GM18858 (cell line): Measurements from ENCODE around the gene TRIM52.
A peak's percentile ranks its signal among the peaks of the same experiment; 100 is the strongest.
"Not testable (repeated sequence)": the region's sequence is repeated elsewhere in the genome, so short reads cannot be mapped to it uniquely, and the experiment has no call there.

Experiments
- ATAC-seq: cut with Tn5 transposase; IDR thresholded peaks from one replicate; pipeline ENCODE4 v1.9.1; 2021; ENCODE audit not compliant: unreplicated experiment

TRIM52 gene

DNA sequence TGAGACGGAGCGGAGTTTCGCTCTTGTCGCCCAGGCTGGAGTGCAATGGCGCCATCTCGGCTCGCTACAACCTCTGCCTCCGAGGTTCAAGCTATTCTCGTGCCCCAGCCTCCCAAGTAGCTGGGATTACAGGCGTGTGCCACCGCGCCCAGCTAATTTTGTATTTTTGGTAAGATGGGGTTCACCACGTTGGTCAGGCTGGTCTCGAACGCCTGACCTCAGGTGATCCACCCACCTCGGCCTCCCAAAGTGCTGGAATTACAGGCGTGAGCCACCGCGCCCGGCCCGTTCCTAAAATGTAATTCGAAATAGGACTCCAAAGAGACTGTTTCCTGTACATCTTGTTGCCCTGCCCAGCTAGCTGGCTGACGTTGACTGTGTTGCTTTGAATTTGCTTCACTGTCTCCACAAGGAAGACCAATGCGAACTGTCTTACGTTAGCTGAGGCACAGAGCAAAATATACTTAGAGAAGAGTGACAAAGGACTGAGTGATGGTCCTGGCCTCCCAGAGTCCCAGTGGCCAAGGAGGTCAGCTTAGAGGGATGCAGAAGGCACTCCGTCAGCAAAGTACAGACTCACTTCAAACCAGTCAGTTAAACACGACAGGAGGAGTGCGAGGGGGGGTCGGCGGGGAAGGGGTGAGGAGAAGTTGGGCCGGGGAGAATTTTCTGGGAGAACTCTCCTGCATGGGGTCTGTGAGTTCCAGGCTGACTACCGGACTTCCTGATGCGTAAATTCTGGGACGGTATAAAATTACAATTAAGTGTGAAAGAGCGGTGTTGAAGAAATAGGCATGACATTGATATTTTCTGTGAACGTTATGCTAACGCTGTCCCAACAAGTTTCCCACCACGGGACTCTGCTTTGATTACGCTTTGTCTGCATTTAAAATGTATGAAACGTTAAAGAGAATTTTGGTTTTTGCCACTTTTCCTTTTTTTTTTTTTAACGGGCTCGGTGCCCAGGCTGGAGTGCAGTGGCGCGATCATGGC lies 44.6 kb downstream of the TRIM52 start:
- no peak for ATAC-seq

DNA sequence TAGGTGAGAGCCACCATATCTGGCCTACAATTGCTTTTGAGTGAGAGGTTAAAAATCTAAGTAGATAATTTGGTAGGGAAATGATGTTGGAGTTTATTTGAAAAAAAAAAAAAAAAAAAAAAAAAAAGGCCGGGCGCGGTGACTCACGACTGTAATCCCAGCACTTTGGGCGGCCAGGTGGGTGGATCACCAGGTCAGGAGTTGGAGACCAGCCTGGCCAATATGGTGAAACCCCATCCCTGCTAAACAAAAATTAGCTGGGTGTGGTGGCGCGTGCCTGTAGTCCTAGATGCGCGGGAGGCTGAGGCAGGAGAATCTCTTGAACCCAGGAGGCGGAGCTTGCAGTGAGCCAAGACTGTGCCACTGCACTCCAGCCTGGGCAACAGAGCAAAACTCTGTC lies 46.7 kb downstream of the TRIM52 start:
- ATAC-seq: not testable (repeated sequence)

DNA sequence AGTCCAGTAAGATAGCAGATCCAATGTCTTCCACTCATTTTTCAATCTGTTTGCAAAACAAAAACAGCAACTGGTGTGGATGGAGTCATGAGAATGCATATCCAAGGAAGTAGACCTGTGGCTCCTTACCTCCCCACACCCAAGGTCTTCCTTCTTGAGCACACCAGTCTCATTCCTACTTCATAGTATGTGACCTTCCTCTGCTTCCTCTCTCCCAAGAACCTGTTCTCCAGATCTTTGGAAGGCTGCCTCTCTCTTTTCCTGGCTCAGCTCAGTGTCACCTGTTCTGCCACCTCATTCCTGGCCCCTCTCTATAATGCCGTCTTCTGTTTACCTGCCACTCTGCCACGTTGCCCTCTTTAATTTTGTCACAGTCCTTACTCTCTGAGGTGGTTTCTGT lies 48.0 kb downstream of the TRIM52 start:
- ATAC-seq: no peak

DNA sequence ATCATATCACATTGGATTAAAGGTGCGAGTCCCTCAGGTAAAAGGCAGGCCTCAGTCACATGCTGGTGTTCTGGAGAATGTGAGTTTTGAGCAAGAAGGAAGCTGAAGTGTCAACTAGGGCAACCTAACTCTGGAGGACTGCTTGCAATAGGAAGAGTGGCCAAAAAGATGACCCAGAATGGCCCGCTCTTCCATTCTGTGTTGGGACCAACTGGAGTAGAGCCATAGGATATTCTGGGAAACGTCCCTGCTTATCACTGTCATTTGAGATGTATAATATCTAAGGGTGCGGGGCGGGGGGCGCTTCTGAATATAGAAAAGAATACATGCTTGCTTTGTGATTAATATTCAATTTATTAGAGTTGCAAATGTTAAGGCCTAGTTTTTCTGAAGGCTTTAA lies 48.9 kb downstream of the TRIM52 start:
- ATAC-seq: no peak

DNA sequence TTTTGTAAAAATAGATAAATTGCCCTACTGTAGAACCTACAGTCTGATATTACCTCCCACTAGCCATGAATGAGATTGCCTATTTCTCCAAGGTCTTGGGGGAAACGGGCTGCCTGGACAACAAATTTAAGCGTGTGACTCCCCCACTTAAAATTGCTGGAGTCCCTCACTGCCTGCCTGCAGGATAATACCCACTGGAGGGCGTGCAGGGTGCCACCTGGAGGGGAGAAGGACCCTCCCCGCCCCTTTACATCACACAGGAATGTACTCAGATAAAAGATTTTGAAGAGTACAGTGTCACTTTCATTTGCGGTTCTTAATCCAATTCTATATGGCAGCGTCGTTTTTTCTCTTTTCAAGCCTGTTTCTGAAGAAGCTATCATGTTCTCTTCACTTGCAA lies 49.7 kb downstream of the TRIM52 start:
- no peak for ATAC-seq

DNA sequence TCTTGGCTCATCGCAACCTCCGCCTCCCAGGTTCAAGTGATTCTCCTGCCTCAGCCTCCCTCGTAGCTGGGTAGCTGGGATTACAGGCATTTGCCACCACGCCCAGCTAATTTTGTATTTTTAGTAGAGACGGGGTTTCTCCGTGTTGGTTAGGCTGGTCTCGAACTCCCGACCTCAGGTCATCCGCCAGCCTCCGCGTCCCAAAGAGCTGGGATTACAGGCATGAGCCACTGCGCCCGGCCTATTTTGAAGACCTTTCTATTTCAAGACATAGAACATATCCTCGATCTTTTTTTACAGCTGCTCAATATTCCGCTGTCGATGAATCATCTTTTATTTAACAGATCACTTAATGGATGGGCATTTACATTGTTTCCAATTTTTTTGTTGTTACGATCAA lies 50.2 kb downstream of the TRIM52 start:
- ATAC-seq: not testable (repeated sequence)

DNA sequence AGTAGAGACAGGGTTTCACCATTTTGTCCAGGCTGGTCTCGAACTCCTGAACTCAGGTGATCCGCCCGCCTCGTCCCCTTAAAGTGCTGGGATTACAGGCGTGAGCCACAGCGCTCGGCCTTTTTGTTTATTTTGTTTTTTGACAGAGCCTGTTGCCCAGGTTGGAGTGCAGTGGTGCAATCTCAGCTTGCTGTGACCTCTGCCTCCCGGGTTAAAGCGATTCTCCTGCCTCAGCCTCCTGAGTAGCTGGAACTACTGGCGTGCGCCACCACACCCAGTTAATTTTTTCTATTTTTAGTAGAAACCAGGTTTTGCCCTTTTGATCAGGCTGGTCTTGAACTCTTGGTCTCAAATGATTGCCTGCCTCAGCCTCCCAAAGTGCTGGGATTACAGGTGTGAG lies 50.8 kb downstream of the TRIM52 start:
- not testable (repeated sequence) for ATAC-seq

DNA sequence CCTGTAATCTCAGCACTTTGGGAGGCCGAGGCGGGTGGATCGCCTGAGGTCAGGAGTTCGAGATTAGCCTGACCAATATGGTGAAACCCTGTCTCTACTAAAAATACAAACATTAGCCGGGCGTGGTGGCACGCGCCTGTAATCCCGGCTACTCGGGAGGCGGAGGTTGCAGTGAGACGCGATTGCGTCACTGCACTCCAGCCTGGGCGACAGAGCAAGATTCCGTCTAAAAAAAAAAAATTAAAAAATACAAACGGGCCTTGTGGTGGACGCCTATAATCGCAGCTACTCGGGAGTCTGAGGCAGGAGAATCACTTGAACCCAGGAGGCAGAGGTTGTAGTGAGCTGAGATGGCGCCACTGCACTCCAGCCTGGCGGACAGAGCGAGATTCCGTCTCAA lies 51.9 kb downstream of the TRIM52 start:
- ATAC-seq: not testable (repeated sequence)

DNA sequence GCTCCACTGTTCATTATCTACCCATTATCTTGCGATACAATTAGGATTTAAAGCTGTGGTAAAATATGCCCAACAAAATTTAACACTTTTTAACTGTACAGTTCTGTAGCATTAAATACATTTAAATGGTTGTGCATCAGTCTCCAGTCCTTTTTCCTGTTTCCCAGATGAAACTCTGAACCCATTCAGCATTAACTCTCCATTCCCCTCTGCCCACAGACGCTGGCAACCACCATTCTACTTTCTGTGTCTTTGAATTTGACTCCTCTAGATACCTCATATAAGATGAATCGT lies 53.0 kb downstream of the TRIM52 start:
- no peak for ATAC-seq

DNA sequence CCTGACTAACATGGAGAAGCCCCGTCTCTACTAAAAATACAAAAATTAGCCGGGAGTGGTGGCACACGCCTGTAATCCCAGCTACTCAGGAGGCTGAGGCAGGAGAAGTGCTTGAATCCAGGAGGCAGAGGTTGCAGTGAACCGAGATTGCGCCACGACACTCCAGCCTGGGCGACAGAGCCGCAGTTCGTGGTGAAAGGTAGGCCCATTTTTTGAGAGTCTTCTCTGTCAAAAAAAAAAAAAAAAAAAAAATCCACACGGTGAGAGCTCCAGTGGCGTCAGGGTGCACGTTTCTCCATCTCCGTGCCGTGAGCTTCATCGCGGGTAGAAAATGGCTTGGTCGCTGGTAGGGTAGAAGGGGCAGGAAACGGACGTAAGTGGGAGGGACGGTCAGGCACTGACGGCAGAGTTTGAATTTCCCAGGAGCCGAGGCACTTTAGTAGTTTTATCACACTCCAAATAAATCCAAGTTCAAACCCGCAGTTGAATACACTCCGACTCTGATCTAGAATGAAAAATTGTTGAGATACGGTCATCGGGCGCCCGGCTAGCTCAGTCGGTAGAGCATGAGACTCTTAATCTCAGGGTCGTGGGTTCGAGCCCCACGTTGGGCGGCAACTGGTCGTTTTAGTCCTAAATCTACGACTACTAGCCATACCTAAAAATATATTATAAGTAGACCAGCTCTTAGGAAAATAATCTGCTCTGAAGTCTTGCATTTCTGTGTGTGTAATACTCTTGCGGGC lies 53.6 kb downstream of the TRIM52 start:
- peak; percentile 25 for ATAC-seq

DNA sequence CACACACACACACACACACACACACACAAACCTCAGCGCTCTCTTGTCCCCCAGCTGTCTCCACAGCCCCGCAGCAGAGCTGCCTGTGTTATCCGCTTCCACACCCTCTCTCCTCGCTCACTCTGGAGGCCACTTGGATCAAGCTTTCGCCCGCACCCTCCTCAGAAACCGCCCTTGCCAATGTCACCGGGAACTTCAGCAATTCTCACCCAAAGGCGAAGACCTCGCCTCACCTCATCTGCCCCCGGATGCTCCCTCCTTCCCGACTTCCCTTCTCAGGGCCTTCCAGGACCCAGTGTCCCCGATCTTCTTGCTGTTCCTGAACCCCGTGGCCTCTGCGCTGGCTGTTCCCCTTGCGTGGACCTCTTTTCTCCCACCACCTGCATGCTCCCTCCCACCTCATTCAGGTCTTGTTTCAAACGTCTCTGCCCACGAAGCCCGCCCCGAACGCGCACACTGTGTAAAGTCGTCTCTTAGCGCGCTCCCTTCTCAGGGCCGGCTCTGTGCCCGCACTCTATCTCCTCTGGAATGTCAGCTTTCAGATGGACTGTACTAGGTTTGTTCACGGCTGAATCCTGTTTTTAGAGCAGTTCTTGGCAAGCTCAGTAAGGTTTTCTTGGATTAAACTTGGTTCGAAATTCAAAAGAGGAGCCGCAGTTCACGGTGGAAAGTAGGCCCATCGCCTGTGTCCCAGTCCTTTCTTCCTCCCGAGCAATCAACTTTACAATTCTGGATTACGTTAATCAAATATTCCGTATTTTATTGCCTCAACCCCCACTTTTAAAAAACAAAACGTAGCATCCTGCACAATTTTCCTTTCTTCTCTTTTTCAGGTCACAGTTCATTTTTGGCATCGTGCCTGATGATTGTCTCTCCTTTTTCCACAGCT lies 54.9 kb downstream of the TRIM52 start:
- ATAC-seq: no peak
